GM19463 (cell line): ENCODE measurements around the gene PTCD2.

Experiments
- ATAC-seq: cut with Tn5 transposase; IDR thresholded peaks from one replicate; pipeline ENCODE4 v1.9.1; 2021; ENCODE audit warnings: mild to moderate bottlenecking, moderate library complexity; ENCODE audit not compliant: unreplicated experiment

PTCD2 gene

GRCh38 chr5:72408603-72409002 lies 88.4 kb downstream of the PTCD2 start:
- ATAC-seq, result no peak

DNA sequence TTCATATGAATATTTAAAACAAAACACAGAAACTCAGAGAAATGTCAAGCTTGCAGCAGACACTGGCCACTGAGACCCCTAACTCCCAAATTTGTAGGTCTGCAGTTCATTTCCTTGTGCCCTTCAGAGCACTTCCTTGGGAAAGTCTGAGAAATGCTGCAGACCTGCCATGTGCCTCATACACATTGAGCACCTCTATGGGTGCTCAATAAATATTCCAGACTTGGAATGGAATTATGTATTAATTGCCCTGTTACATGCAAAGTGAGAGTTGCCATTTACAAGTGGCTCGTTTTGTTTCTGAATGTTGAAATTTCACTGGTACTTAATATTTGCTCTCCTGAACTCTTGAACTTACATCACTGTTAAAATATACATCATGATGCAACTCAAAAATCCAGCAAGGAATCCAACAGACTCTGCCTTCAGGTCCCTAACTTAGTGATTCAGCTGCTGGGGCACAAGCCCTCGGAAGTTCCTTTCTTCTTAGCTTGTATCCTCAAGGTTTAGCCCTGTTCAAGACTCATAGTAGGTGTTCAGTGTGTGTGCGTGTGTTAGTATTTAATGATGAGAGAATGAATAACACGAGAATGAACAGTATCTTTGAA lies 90.6 kb downstream of the PTCD2 start:
- no peak for ATAC-seq

DNA sequence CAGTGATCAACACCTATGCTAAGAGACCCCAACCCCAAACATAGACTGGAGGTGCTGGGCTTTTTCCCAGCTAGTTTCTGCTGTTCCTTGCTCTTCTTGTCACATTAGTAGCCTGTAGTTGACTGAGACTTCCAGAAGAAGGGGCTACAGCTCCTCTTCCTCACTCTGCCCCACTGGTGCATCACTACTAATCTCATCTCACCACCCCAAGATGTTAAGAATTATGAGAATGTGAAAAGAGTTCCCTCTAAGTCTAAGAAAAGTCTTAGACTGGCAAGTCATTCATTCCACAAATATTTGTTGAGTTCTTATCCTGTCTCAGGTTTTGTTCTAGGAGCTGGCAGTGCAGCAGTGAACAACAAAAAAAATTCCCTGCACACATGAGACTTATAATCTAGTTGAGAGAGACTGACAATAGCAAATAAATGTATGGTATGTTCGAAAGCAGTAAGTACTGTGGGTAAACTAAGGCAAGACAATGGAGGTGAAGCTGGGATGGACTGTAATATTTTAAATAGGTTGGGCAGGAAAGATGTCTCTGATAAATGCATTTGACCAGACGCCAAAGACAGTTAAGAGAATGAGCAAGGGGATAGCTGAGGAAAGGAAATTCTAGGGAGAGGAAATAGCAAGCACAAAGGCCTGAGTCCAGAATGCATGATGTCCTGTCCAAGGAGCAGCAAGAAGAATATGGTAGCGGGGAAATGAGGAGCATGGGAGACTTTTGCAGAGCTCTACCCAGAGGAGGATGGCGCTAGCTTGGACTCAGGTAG lies 92.3 kb downstream of the PTCD2 start:
- ATAC-seq, result no peak

DNA sequence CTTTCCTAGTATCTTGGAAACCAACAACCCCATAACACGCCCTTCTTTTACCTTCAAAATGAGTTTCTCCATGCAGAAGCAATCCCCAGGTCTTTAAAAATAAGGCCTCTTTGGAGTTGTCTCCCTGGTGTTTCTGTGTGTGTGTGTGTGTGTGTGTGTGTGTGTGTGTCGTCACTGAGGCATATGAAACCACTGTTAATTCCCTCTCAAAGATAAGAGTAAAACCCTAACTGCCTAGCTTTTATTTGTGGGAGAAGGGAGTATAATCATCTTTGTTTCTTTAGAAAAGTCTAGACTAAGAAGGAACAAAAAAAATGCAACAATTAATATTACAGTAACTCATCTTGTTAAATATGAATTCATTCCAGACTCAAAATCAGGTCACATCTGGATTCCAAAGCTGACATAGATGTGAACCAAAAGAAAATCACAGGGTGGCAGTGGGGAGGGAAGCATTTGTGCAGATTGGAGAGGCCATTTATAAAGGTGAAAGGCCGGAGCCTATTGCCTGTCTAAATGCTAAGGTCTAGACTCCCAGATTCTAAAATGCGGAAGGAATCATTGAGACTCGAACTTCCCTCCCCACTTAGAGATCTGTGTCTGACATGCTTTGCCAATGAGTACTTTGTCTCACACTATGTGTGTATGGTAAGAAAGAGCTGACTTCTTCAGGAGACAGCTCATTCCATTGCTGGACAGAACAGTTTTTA lies 95.6 kb downstream of the PTCD2 start:
- no peak for ATAC-seq

GRCh38 chr5:72417333-72418062 lies 97.3 kb downstream of the PTCD2 start:
- no peak for ATAC-seq
